H1 (cell line): Measurements from ENCODE around the gene POLR1C. TPM values are rescaled to one million over a fixed set of nuclear protein-coding genes. Genes with fewer than 3 reads are reported as not detected.

Experiments used
- CTCF ChIA-PET: fragments of 300-600 bp; sonication (Branson Sonifier 250); formaldehyde crosslinking; loops from one replicate; lab custom pipeline; 2021; ENCODE audit not compliant: partially characterized antibody; lab: Charles Lee
- POLR2A ChIA-PET: fragments of 300-600 bp; sonication (Branson Sonifier 250); formaldehyde crosslinking; loops from one replicate; lab custom pipeline; 2021; ENCODE audit warnings: inconsistent platforms; ENCODE audit not compliant: partially characterized antibody; lab: Charles Lee
- DNase-seq, 2 experiments: peaks; one replicate each; pipeline versions ENCODE4 v3.0.0 to v3.0.0-alpha.2; 2010 to 2022; ENCODE audit warnings: low spot score in 2 of 2, low read depth in 1 of 2, mixed read lengths in 1 of 2
- FAIRE-seq: peaks from 2 replicates; lab custom pipeline; 2011; peaks lifted over from hg19 to GRCh38; lab: Jason Lieb, UNC
- H2AFZ ChIP-seq: 2 replicates; pipeline ENCODE4 v1.8.1; 2012; ENCODE audit warnings: low read length, inconsistent platforms
- H2AK5ac ChIP-seq: 2 replicates; pipeline ENCODE4 v1.6.1; 2013; ENCODE audit warnings: low read depth, low read length
- H2BK120ac ChIP-seq: replicated peaks from 2 replicates; pipeline ENCODE3; 2013; ENCODE audit warnings: low read depth, low read length, inconsistent platforms
- H2BK12ac ChIP-seq: 2 replicates; pipeline ENCODE4 v1.6.1; 2013; ENCODE audit warnings: low read depth, low read length
- H2BK15ac ChIP-seq: 2 replicates; pipeline ENCODE4 v1.6.1; 2013; ENCODE audit warnings: low read length
- H2BK20ac ChIP-seq: 2 replicates; pipeline ENCODE4 v1.6.1; 2013; ENCODE audit warnings: low read length
- H2BK5ac ChIP-seq: 2 replicates; pipeline ENCODE4 v1.6.1; 2013; ENCODE audit warnings: low read depth, low read length
- H3K14ac ChIP-seq: 2 replicates; pipeline ENCODE4 v1.6.1; 2013; ENCODE audit warnings: inconsistent platforms; ENCODE audit not compliant: insufficient read length
- H3K18ac ChIP-seq: 2 replicates; pipeline ENCODE4 v1.6.1; 2013; ENCODE audit warnings: low read length; ENCODE audit errors: extremely low read depth
- H3K23ac ChIP-seq: 2 replicates; pipeline ENCODE4 v1.6.1; 2013; ENCODE audit warnings: inconsistent platforms; ENCODE audit not compliant: insufficient read length
- H3K23me2 ChIP-seq: 2 replicates; pipeline ENCODE4 v1.6.1; 2013; ENCODE audit warnings: low read depth, low read length
- H3K27ac ChIP-seq: 2 replicates; pipeline ENCODE4 v1.6.1; 2011; ENCODE audit warnings: low read depth, low read length, inconsistent platforms
- H3K27me3 ChIP-seq, 4 experiments: replicated peaks in 1 of 4; 1 replicate in 1 of 4; 2 replicates in 3 of 4; pipeline versions ENCODE4 v1.6.1 to v1.8.1; 2011 to 2013; ENCODE audit warnings: low read length in 3 of 4, mild to moderate bottlenecking in 3 of 4, inconsistent platforms in 2 of 4, mixed read lengths in 2 of 4, moderate library complexity in 1 of 4; ENCODE audit not compliant: control insufficient read depth in 3 of 4, insufficient read depth in 3 of 4; ENCODE audit errors: extremely low read depth in 1 of 4
- H3K36me3 ChIP-seq, 4 experiments: 2 replicates each; pipeline versions ENCODE4 v1.6.1 to v1.8.1; 2011 to 2013; ENCODE audit warnings: mild to moderate bottlenecking in 4 of 4, low read length in 3 of 4, moderate library complexity in 2 of 4, control low read depth in 1 of 4, inconsistent platforms in 1 of 4; ENCODE audit not compliant: insufficient read depth in 4 of 4, control insufficient read depth in 2 of 4
- H3K4ac ChIP-seq: replicated peaks from 2 replicates; pipeline ENCODE3; 2013; ENCODE audit warnings: low read length, low read depth, mixed read lengths, inconsistent platforms; ENCODE audit not compliant: insufficient read length
- H3K4me1 ChIP-seq, 4 experiments: replicated peaks in 1 of 4; 1 replicate in 1 of 4; 2 replicates in 3 of 4; pipeline versions ENCODE4 v1.6.1 to v1.8.1; 2011 to 2013; ENCODE audit warnings: low read length in 3 of 4, inconsistent platforms in 2 of 4, mixed read lengths in 1 of 4; ENCODE audit not compliant: insufficient read depth in 4 of 4, control insufficient read depth in 3 of 4
- H3K4me2 ChIP-seq, 2 experiments: 2 replicates each; pipeline versions ENCODE4 v1.6.1 to v1.8.1; 2011 to 2013; ENCODE audit warnings: low read depth in 2 of 2, low read length in 2 of 2, control low read depth in 1 of 2, inconsistent platforms in 1 of 2, mild to moderate bottlenecking in 1 of 2; ENCODE audit not compliant: insufficient read depth in 1 of 2
- H3K4me3 ChIP-seq, 4 experiments: fragments of 200-600, 300-600 bp in 1 of 4; sonication (generic), shearing (Covaris generic), sonication (Bioruptor Twin) in 1 of 4; 2 replicates each; pipeline versions ENCODE4 v1.5.1 to v1.8.1; 2011 to 2016; ENCODE audit warnings: low read length in 4 of 4, low read depth in 3 of 4, control low read depth in 2 of 4, inconsistent platforms in 2 of 4, mild to moderate bottlenecking in 2 of 4, mixed read lengths in 1 of 4, moderate library complexity in 1 of 4; ENCODE audit not compliant: insufficient read depth in 2 of 4; ENCODE audit errors: extremely low read depth in 1 of 4
- H3K56ac ChIP-seq: replicated peaks from 2 replicates; pipeline ENCODE3; 2013; ENCODE audit warnings: low read depth, mild to moderate bottlenecking, mixed read lengths, low read length, inconsistent platforms; ENCODE audit not compliant: insufficient read length
- H3K79me1 ChIP-seq: 2 replicates; pipeline ENCODE4 v1.6.1; 2013; ENCODE audit warnings: low read depth, low read length, control low read depth
- H3K79me2 ChIP-seq, 2 experiments: 2 replicates each; pipeline versions ENCODE4 v1.6.1 to v1.8.1; 2012 to 2013; ENCODE audit warnings: low read length in 2 of 2, mild to moderate bottlenecking in 2 of 2, inconsistent platforms in 1 of 2; ENCODE audit not compliant: insufficient read depth in 2 of 2, control insufficient read depth in 1 of 2
- H3K9ac ChIP-seq, 4 experiments: replicated peaks in 1 of 4; 1 replicate in 1 of 4; 2 replicates in 3 of 4; pipeline versions ENCODE4 v1.6.1 to v1.8.1; 2011 to 2013; ENCODE audit warnings: low read depth in 3 of 4, low read length in 3 of 4, control low read depth in 2 of 4, mild to moderate bottlenecking in 2 of 4, moderate library complexity in 2 of 4, inconsistent platforms in 1 of 4; ENCODE audit errors: extremely low read depth in 1 of 4
- H3K9me3 ChIP-seq, 2 experiments: 2 replicates each; pipeline versions ENCODE4 v1.6.1 to v1.8.1; 2012 to 2013; ENCODE audit warnings: mild to moderate bottlenecking in 2 of 2, moderate library complexity in 2 of 2, control low read depth in 1 of 2, inconsistent platforms in 1 of 2, low read depth in 1 of 2, low read length in 1 of 2, mixed read lengths in 1 of 2; ENCODE audit not compliant: insufficient read depth in 2 of 2
- H4K20me1 ChIP-seq, 2 experiments: replicated peaks in 1 of 2; 2 replicates each; pipeline versions ENCODE3 to v1.8.1; 2011 to 2013; ENCODE audit warnings: inconsistent platforms in 2 of 2, low read length in 2 of 2, mild to moderate bottlenecking in 1 of 2; ENCODE audit not compliant: insufficient read depth in 2 of 2, control insufficient read depth in 1 of 2
- H4K5ac ChIP-seq: 2 replicates; pipeline ENCODE4 v1.6.1; 2013; ENCODE audit warnings: low read length, low read depth, mixed read lengths, inconsistent platforms; ENCODE audit not compliant: insufficient read length
- H4K8ac ChIP-seq: 2 replicates; pipeline ENCODE4 v1.8.0; 2013; ENCODE audit warnings: mild to moderate bottlenecking, moderate library complexity, low read length, inconsistent platforms; ENCODE audit not compliant: insufficient read depth; ENCODE audit errors: extremely low read depth
- H4K91ac ChIP-seq: replicated peaks from 2 replicates; pipeline ENCODE3; 2013; ENCODE audit warnings: low read length, mixed read lengths, inconsistent platforms; ENCODE audit not compliant: insufficient read length
- BCL11A ChIP-seq, 2 experiments: IDR thresholded peaks; one replicate each; pipeline ENCODE4 v1.6.1; 2011; ENCODE audit warnings: low read depth in 2 of 2, low read length in 2 of 2, mild to moderate bottlenecking in 2 of 2
- EP300 ChIP-seq, 2 experiments: IDR thresholded peaks; 1 replicate in 1 of 2; 2 replicates in 1 of 2; pipeline ENCODE4 v1.6.1; 2011 to 2012; ENCODE audit warnings: low read depth in 2 of 2, low read length in 2 of 2, mild to moderate bottlenecking in 2 of 2, borderline replicate concordance in 1 of 2, inconsistent platforms in 1 of 2, moderate library complexity in 1 of 2
- HDAC6 ChIP-seq: IDR thresholded peaks from one replicate; pipeline ENCODE4 v1.7.1; 2012; ENCODE audit warnings: low read depth, mild to moderate bottlenecking, inconsistent platforms, low read length, moderate library complexity
- JUN ChIP-seq: IDR thresholded peaks from 2 replicates; pipeline ENCODE4 v1.6.1; 2011; ENCODE audit warnings: low read depth, mild to moderate bottlenecking, improper control_type of control experiment, low read length
- JUND ChIP-seq: IDR thresholded peaks from 2 replicates; pipeline ENCODE4 v1.6.1; 2011; ENCODE audit warnings: mild to moderate bottlenecking, improper control_type of control experiment, low read length
- NANOG ChIP-seq: IDR thresholded peaks from 2 replicates; pipeline ENCODE4 v1.6.1; 2011; ENCODE audit warnings: low read length, low read depth, mild to moderate bottlenecking, inconsistent platforms; ENCODE audit not compliant: insufficient read depth, poor library complexity, severe bottlenecking
- POLR2A ChIP-seq, 2 experiments: IDR thresholded peaks; 1 replicate in 1 of 2; 2 replicates in 1 of 2; pipeline ENCODE4 v1.6.1; 2011; ENCODE audit warnings: low read depth in 2 of 2, low read length in 2 of 2, mild to moderate bottlenecking in 2 of 2; ENCODE audit errors: control extremely low read depth in 1 of 2
- SAP30 ChIP-seq: fragments of 300-600 bp; sonication (generic); IDR thresholded peaks from 2 replicates; pipeline ENCODE4 v1.7.1; 2012; ENCODE audit warnings: low read length, moderate library complexity, mild to moderate bottlenecking, inconsistent platforms; ENCODE audit not compliant: insufficient read depth, insufficient replicate concordance
- SP2 ChIP-seq: IDR thresholded peaks from 2 replicates; pipeline ENCODE4 v1.6.1; 2012; ENCODE audit warnings: mild to moderate bottlenecking, low read length, inconsistent platforms
- SP4 ChIP-seq: IDR thresholded peaks from 2 replicates; pipeline ENCODE4 v1.6.1; 2012; ENCODE audit warnings: low read length, inconsistent platforms
- TBP ChIP-seq: IDR thresholded peaks from 2 replicates; pipeline ENCODE4 v1.6.1; 2011; ENCODE audit warnings: low read depth, low read length, improper control_type of control experiment
- WGBS, 2 experiments: shearing (Covaris generic) in 1 of 2; methylation state at CpG; one replicate each; pipeline versions ENCODE4 v1.1.6 to v1.1.7; 2013 to 2015; ENCODE audit warnings: low lambda C conversion rate in 2 of 2, mixed read lengths in 2 of 2, inconsistent platforms in 1 of 2, low coverage in 1 of 2, missing lambda C conversion rate in 1 of 2; ENCODE audit not compliant: insufficient replicate concordance in 2 of 2, insufficient coverage in 1 of 2, insufficient read length in 1 of 2; ENCODE audit errors: extremely low coverage in 1 of 2, missing lambda C conversion rate in 1 of 2; 5-methylcytosine and 5-hydroxymethylcytosine counted together
- polyA plus RNA-seq, 7 experiments: library from polyadenylated mRNA; depleted of rRNA in 3 of 7; stranded (reverse) in 5 of 7; unstranded in 2 of 7; fragments of >200 nt in 5 of 7; fragments of 200-250 nt in 2 of 7; gene quantifications; 1 replicate in 5 of 7; 2 replicates in 1 of 7; 4 replicates in 1 of 7; pipeline versions ENCODE4 v1.2.1 to v1.2.3, GENCODE V29; 2011 to 2013; ENCODE audit warnings: missing spikeins in 2 of 7, mixed read lengths in 2 of 7
- total RNA-seq: library from RNA; stranded (reverse); fragmentation: NEBNext Ultra II Directional; extraction: Animal tissue kit (Norgen Biotek cat#: 25700); gene quantifications from 2 replicates; pipeline ENCODE4 v1.2.1, GENCODE V29; 2021

The POLR1C gene
- total and polyA plus RNA-seq, 2 of the 8 experiments (the other 6 are each of a cell fraction or from before 2014, with no cell fraction given): 42.9 to 49.6 TPM

DNA sequence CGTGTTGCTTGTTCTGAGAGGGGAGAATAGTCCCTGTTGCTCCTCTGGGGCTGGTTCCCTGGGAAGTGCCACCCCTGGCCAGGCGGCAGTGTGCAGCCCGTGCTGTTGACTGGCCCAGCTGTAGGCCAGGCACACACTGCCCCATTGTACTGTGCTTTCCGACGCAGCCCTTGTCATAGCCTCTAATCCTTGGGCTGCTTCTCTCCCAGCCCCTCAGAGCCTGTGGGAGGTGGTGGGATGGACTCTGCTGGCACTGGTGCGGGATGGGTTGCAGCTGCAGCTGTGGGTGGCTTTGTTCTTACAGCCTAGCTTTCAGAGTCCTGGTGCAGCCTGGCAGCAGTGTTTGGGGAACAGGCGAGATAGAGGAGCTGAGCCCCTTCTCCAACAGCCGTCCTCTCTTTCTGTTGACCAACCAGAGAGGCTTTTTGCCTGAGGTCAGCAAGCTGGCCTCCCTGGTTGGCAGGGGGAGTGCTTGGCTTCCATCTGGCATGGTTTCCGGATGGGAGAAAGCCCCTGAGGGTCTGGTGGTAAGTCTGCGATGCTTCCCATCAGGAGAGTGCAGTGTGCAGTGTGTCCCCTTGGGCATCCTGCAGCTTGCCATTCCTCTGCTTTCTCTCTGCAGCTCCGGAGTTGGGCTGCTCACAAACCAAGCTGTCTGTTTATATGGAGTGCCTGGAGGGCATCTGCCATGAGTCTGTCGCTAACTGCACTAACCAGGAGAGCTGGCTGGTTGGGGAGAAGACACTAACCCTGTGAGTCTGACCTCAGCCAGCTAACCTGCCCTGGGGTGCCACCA, 27.4 kb upstream of the POLR1C start:
- Histone ChIP-seq H3K4me2 (no peak overlapping the region), H3K79me1 (peaks cover 30% of the 10 kb centered on the region), H2BK120ac (no peak overlapping the region), H2BK15ac (no peak overlapping the region), H3K4me3 (no peak overlapping the region), H3K9me3 (no peaks in the 10 kb centered on the region), H3K23me2 (no peaks in the 10 kb centered on the region), H3K27ac (no peak overlapping the region), H2BK5ac (no peak overlapping the region), H2BK12ac (no peak overlapping the region), H3K79me2 (peaks cover 0 to 64% of the 10 kb centered on the region in 2 experiments; a peak in 3 of 4 replicates), H4K20me1 (peaks cover 18 to 38% of the 10 kb centered on the region in 2 experiments), H3K36me3 (0 out of 8 replicates have a peak, but pooled peaks cover 0 to 3% (median 0%) of the 10 kb centered on the region in 4 experiments), H3K9ac (0 out of 7 replicates have a peak overlapping the region, but pooled peaks of 1 of the 4 experiments have one; percentile 1), H2AFZ (no peak overlapping the region), H3K23ac (no peak overlapping the region), H3K18ac (no peak overlapping the region), H2AK5ac (no peak overlapping the region), H4K5ac (no peak overlapping the region), H4K91ac (no peak overlapping the region), H3K4me1 (peaks cover 3 to 10% (median 6%) of the 10 kb centered on the region in 4 experiments; a peak in 3 of 7 replicates), H3K4ac (no peak overlapping the region), H3K27me3 (no peaks in the 10 kb centered on the region), H3K14ac (no peak overlapping the region), H2BK20ac (no peak overlapping the region), H4K8ac (peak overlapping the region; percentile 28; the same call in 1 of the 2 replicates), H3K56ac (no peak overlapping the region)
- FAIRE-seq (no peak), DNase-seq (no peak)
- POLR2A ChIA-PET: interaction anchor here (0.7 to 4.1 kb wide), 9 partner anchors 10 to 62 kb away, joined by 3 to 19 read pairs (median 5); partner anchors contain the start of genes ABCC10, LRRC73 and TJAP1
- CTCF ChIA-PET: interaction anchor here (0.9 to 32.9 kb wide), 5 partner anchors 6 to 155 kb away, joined by 3 to 536 read pairs (median 495); partner anchors contain the start of genes DLK2, LRRC73 and TJAP1
- 87% methylated on average over 12 of the region's 12 CpGs; no CpG with 5 or more reads in 1 of the 2 experiments for WGBS, 2 experiments
- TF ChIP-seq HDAC6 (no peak), BCL11A (IDR thresholded peaks at IDR 0.05; ENCODE audit: low read depth in 2 of 2, low read length in 2 of 2) (no peak), SP4 (no peak), SAP30 (no peak), SP2 (no peak), JUND (no peak), EP300 (IDR thresholded peaks at IDR 0.05; ENCODE audit: borderline replicate concordance in 1 of 2, low read depth in 2 of 2, low read length in 2 of 2) (no peak), TBP (no peak), JUN (no peak), NANOG (no peak), POLR2A (IDR thresholded peaks at IDR 0.05; ENCODE audit: control extremely low read depth in 1 of 2, low read depth in 2 of 2, low read length in 2 of 2) (no peak)
